Pons (tissue), 1 donor: ENCODE data around the gene PIAS4.
"Not testable (repeated sequence)": the region's sequence is repeated elsewhere in the genome, so short reads cannot be mapped to it uniquely, and the experiment has no call there.

Source experiments
- DNase-seq: peaks from one replicate; pipeline ENCODE4 v3.0.0-alpha.2; 2016; ENCODE audit warnings: low spot score

Gene PIAS4

DNA sequence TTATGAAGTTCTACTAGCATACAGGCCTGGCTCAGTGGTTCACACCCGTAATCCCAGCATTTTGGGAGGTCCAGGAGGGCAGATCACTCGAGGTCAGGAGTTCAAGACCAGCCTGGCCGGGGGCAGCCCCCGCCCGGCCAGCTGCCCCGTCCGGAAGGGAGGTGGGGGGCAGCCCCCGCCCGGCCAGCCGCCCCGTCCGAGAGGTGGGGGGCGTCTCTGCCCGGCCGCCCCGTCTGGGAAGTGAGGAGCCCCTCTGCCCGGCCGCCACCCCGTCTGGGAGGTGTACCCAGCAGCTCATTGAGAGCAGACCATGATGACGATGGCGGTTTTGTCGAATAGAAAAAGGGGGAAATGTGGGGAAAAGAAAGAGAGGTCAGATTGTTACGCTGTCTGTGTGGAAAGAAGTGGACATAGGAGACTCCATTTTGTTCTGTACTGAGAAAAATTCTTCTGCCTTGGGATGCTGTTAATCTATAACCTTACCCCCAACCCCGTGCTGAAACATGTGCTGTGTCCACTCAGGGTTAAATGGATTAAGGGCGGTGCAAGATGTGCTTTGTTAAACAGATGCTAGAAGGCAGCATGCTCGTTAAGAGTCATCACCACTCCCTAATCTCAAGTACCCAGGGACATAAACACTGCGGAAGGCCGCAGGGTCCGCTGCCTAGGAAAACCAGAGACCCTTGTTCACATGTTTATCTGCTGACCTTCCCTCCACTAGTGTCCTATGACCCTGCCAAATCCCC lies 8.7 kb upstream of the PIAS4 start:
- not testable (repeated sequence) for DNase-seq

GRCh38 chr19:4000798-4001197 lies 6.7 kb upstream of the PIAS4 start:
- not testable (repeated sequence) for DNase-seq

- DNase-seq: not testable (repeated sequence)
Observed at GRCh38 chr19:4005436-4005835, 2.1 kb upstream of the PIAS4 start.

- DNase-seq: no peak
Observed at GRCh38 chr19:4007836-4008539, 452 bp downstream of the PIAS4 start.

- no peak for DNase-seq
Observed at GRCh38 chr19:4009990-4010807, 2.7 kb downstream of the PIAS4 start.

DNA sequence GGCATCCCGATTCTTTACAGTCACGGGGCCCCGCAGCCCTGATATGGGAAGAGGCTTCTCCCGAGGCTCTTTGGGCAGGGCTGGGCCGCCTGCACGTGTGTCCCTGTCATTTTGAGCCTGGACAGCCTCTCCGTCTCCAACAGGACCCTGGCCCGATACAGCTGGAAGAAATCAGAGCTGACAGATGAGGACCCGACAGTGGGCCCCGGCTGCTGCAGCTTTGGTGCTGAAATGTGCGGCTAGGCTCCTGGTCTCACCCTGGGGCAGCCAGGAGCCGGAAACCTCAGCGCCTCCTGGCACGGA lies 3.2 kb downstream of the PIAS4 start:
- DNase-seq: no peak

DNA sequence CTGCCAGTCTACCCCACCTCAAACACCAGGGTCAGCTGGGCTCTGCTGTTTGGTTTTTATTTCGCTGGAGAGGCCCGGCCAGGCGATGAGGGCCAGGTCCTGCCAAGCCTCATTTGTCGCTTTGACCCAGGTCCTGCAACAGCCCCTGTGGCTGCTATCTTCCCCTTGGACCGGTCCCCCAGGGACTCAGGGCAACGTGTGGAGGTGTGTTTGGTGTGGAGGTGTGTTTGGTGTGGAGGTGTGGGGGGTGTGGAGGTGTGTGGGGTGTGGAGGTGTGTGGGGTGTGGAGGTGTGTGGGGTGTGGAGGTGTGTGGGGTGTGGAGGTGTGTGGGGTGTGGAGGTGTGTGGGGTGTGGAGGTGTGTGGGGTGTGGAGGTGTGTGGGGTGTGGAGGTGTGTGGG lies 3.9 kb downstream of the PIAS4 start:
- not testable (repeated sequence) for DNase-seq

- DNase-seq: no peak
Observed at GRCh38 chr19:4012092-4012974, 4.8 kb downstream of the PIAS4 start.

- DNase-seq: no peak
Observed at GRCh38 chr19:4012975-4013634, 5.6 kb downstream of the PIAS4 start.

GRCh38 chr19:4013886-4014540 lies 6.5 kb downstream of the PIAS4 start:
- DNase-seq: no peak

GRCh38 chr19:4014541-4015491 lies 7.3 kb downstream of the PIAS4 start:
- DNase-seq: no peak

GRCh38 chr19:4015705-4016402 lies 8.3 kb downstream of the PIAS4 start:
- DNase-seq: no peak

DNA sequence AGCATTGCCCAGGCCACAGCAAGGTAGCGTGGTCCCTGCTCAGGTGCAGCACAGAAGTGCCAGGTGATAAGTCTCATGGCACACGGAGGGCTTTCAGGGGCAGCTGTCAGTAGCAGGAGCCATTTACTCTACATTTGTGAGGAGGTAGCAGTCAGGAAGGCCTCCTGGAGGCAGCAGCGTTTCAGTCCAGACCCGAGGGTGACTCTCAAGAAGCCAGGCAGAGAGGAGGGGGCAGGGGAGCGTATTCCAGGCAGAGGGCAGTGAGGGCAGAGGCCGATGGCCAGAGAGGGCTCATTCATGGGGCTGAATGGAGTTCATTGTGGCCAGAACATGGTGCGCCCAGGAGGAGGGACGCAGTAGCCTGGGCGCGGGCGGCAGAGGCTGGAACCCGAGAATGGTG lies 8.9 kb downstream of the PIAS4 start:
- DNase-seq: peak; percentile 95

- no peak for DNase-seq
Observed at GRCh38 chr19:4016903-4017638, 9.5 kb downstream of the PIAS4 start.

DNA sequence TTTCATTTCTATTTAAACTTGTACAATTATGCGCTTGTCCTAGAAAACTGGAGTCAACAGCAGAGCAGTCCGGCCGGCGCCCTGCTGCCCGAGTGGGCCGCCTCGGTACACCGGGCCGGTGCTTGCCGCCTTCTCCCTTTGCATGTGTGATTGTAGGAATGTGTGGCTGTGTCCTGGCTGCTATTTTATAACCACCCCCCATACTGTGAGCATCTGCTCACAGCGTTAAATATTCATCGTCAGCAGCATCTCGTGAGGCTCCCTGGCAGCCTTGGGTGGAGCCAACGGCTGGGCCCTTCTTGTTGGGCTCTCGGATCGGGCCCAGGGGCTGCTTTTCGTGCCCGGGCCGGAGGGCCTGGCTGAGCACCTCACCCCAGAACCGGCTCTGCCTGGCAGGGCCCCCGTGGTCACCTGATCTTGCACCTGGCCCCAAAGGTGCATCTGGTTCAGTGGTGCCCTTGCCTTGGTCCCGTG lies 10.6 kb downstream of the PIAS4 start:
- DNase-seq: no peak

DNA sequence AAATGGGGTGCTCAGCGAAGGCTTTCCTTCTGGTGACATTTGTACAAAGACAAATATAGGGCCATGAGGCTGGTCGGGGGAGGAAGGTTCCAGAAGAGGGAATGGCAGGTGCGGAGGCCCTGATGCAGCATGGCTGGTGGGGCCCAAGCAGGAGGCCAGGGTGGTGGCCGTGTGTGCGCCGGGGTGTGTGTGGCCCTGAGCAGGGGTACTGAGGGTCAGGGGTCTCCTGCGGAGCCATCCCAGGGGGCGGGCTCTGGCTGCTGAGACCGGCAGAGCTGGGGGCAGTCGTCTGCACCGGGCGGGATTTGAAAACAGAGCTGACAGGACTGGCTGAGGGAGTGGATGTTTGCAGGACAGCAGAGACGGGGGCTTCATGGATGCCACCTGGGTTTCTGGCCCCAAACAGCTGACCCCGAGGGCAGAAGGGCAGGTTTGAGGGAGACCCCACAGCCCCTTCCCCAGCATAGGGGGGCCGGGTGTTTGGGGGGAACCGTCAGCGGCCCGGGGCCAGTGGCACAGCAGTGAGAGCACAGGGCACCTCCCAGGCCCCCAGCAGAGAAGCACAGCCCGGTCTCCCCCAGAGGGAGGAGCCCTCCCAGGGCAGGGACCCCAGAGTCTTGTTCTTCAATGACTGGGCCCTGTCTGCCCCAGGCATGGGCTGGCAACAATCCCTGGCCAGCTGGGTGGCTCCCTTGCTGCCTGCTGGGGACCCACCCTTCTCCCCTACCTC lies 11.4 kb downstream of the PIAS4 start:
- DNase-seq: no peak

- DNase-seq: no peak
Observed at GRCh38 chr19:4019578-4019977, 12.0 kb downstream of the PIAS4 start.
